DND-41 (cell line): Measurements from ENCODE around the gene DPY19L2.
"Not testable (repeated sequence)": the region's sequence is repeated elsewhere in the genome, so short reads cannot be mapped to it uniquely, and the experiment has no call there.

ENCODE experiments used
- CTCF ChIP-seq: IDR thresholded peaks from 2 replicates; pipeline ENCODE4 v1.5.1; 2012; ENCODE audit warnings: borderline replicate concordance, low read length, moderate library complexity, mild to moderate bottlenecking; ENCODE audit not compliant: poor library complexity, severe bottlenecking; ENCODE audit errors: extremely low read depth
- EZH2 ChIP-seq: IDR thresholded peaks from 3 replicates; pipeline ENCODE4 v1.6.1; 2012; ENCODE audit warnings: borderline replicate concordance, low read depth, mild to moderate bottlenecking, moderate library complexity, low read length, inconsistent platforms; ENCODE audit not compliant: severe bottlenecking

DNA sequence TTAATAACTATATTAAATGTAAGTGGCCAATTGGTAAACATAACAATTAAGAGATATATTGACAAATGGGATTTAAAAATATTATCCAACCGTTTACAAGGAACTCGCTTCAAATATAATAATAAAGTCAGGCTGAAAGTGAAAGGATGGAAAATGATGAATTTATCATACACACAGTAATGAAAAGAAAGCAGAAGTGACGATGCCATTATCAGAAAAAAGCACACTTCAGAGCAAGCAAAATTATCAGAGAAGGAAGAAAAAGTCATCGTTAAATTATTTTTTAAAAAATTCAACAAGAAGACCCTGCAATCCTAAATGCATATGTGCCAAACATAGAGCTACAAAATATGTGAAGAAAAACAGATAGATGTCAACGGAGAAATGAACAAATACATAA lies 13.8 kb downstream of the DPY19L2 start:
- TF ChIP-seq CTCF, EZH2: not testable (repeated sequence)
